Activated T-helper 1 cell treated with Interleukin-2 at 50 U/mL for 16 hours (primary cell): ENCODE results near the gene ZFP3.
"Not testable (repeated sequence)": the region's sequence is repeated elsewhere in the genome, so short reads cannot be mapped to it uniquely, and the experiment has no call there.

ENCODE experiments used
- DNase-seq: peaks from one replicate; pipeline ENCODE4 v3.0.0-alpha.2; 2020; ENCODE audit warnings: low read depth

Gene ZFP3

GRCh38 chr17:5138616-5139457 is 60.6 kb downstream of the ZFP3 start:
- no peak for DNase-seq

GRCh38 chr17:5139458-5139732 is 61.1 kb downstream of the ZFP3 start:
- DNase-seq = no peak

GRCh38 chr17:5142877-5143276 is 64.6 kb downstream of the ZFP3 start:
- DNase-seq = not testable (repeated sequence)
